Activated naive CD4-positive, alpha-beta T cell treated with anti-CD3 and anti-CD28 coated beads for 36 hours (primary cell): ENCODE measurements around the gene VPS26C. TPM values are rescaled to one million over a fixed set of nuclear protein-coding genes. Genes with fewer than 3 reads are reported as not detected.
A peak's percentile ranks its signal among the peaks of the same experiment; 100 is the strongest.

Experiments
- CTCF ChIA-PET: fragments of 350-600 bp; sonication (Branson Sonifier 250); formaldehyde crosslinking; loops from one replicate; lab custom pipeline; 2021; ENCODE audit warnings: antibody characterized with exemption; lab: Charles Lee
- DNase-seq: peaks from one replicate; pipeline ENCODE4 v3.0.0-alpha.2; 2020
- H3K27ac Mint-ChIP-seq: one replicate; pipeline ENCODE4 v1.8.0; 2021; ENCODE audit warnings: mild to moderate bottlenecking, mixed read lengths
- H3K27me3 Mint-ChIP-seq: one replicate; pipeline ENCODE4 v1.8.0; 2021; ENCODE audit warnings: low read depth, mixed read lengths
- H3K36me3 Mint-ChIP-seq: one replicate; pipeline ENCODE4 v1.8.0; 2021; ENCODE audit warnings: low read depth, mixed read lengths
- H3K4me1 Mint-ChIP-seq: one replicate; pipeline ENCODE4 v1.8.0; 2021; ENCODE audit warnings: low read depth, mixed read lengths
- H3K4me3 Mint-ChIP-seq: one replicate; pipeline ENCODE4 v1.8.0; 2021; ENCODE audit warnings: mild to moderate bottlenecking, moderate library complexity, mixed read lengths
- H3K9me3 Mint-ChIP-seq: one replicate; pipeline ENCODE4 v1.8.0; 2021; ENCODE audit warnings: mixed read lengths
- intact Hi-C: fragments of 100-400 bp; cut with micrococcal nuclease; formaldehyde crosslinking; loops from one replicate; pipeline ENCODE4 v1.15.1; 2023
- total RNA-seq, 2 experiments: library from RNA; stranded (reverse); gene quantifications; one replicate each; pipeline ENCODE4 v1.2.3, GENCODE V29; 2021

Gene VPS26C
- total RNA-seq, 2 experiments from 2014 or later: 50.1 to 51.0 TPM

GRCh38 chr21:37208056-37208721, 58.9 kb downstream of the VPS26C start:
- peaks cover 6% of the 10 kb centered on the region for H3K36me3 Mint-ChIP-seq
- intact Hi-C loops: no loop called here
- peak overlapping the region; percentile 0 for H3K27ac Mint-ChIP-seq
- peak; percentile 69 for DNase-seq
- CTCF ChIA-PET: interaction anchor here (0.6 to 1.3 kb wide), 4 partner anchors 8 to 705 kb away, joined by 3 to 5 read pairs (median 4); no protein-coding TSS in a partner anchor
- peaks cover 10% of the 10 kb centered on the region for H3K9me3 Mint-ChIP-seq
- no peaks in the 10 kb centered on the region for H3K27me3 Mint-ChIP-seq
- peak overlapping the region; percentile 36 for H3K4me3 Mint-ChIP-seq
- H3K4me1 Mint-ChIP-seq: peaks cover 17% of the 10 kb centered on the region

GRCh38 chr21:37207441-37208009, 59.6 kb downstream of the VPS26C start:
- Mint-ChIP-seq H3K27me3 (no peaks in the 10 kb centered on the region), H3K4me3 (peak overlapping the region; percentile 36), H3K9me3 (peaks cover 10% of the 10 kb centered on the region), H3K36me3 (peaks cover 12% of the 10 kb centered on the region), H3K27ac (peak overlapping the region; percentile 0), H3K4me1 (peaks cover 17% of the 10 kb centered on the region)
- peak; percentile 31 for DNase-seq
- intact Hi-C loops: no loop called here
- CTCF ChIA-PET: interaction anchor here (0.6 to 1.3 kb wide), 4 partner anchors 8 to 704 kb away, joined by 3 to 5 read pairs (median 4); no protein-coding TSS in a partner anchor

- peaks cover 19% of the 10 kb centered on the region for H3K36me3 Mint-ChIP-seq
- CTCF ChIA-PET: interaction anchor here (0.7 kb wide), 1 partner anchor 90 kb away, joined by 3 read pairs; no protein-coding TSS in a partner anchor
- H3K9me3 Mint-ChIP-seq: peaks cover 6% of the 10 kb centered on the region
- intact Hi-C loops: no loop called here
- no peak overlapping the region for H3K27ac Mint-ChIP-seq
- peaks cover 17% of the 10 kb centered on the region for H3K4me1 Mint-ChIP-seq
- no peak for DNase-seq
- no peaks in the 10 kb centered on the region for H3K27me3 Mint-ChIP-seq
- H3K4me3 Mint-ChIP-seq: no peak overlapping the region
Measured at GRCh38 chr21:37206496-37206895, 60.6 kb downstream of the VPS26C start.

- Mint-ChIP-seq H3K4me3 (no peak overlapping the region), H3K27ac (peak overlapping the region; percentile 1), H3K9me3 (peaks cover 1% of the 10 kb centered on the region), H3K36me3 (peaks cover 24% of the 10 kb centered on the region), H3K4me1 (peaks cover 17% of the 10 kb centered on the region), H3K27me3 (no peaks in the 10 kb centered on the region)
- CTCF ChIA-PET: no interaction called here
- intact Hi-C loops: no loop called here
- no peak for DNase-seq
Measured at GRCh38 chr21:37204580-37204979, 62.6 kb downstream of the VPS26C start.

- peaks cover 6% of the 10 kb centered on the region for H3K4me1 Mint-ChIP-seq
Measured at GRCh38 chr21:37202221-37203110, 64.7 kb downstream of the VPS26C start.

GRCh38 chr21:37200641-37201480, 66.3 kb downstream of the VPS26C start:
- no peak for DNase-seq
- intact Hi-C loops: no loop called here
- Mint-ChIP-seq H3K4me3 (no peak overlapping the region), H3K36me3 (peaks cover 31% of the 10 kb centered on the region), H3K27ac (no peak overlapping the region), H3K4me1 (no peaks in the 10 kb centered on the region), H3K9me3 (no peaks in the 10 kb centered on the region), H3K27me3 (no peaks in the 10 kb centered on the region)
- CTCF ChIA-PET: interaction anchor here (0.8 kb wide), 1 partner anchor 442 kb away, joined by 3 read pairs; no protein-coding TSS in a partner anchor

More at GRCh38 chr21:37202221-37203110, 64.7 kb downstream of the VPS26C start:
- no peaks in the 10 kb centered on the region for H3K9me3 Mint-ChIP-seq
- intact Hi-C loops: no loop called here
- H3K4me3 Mint-ChIP-seq: no peak overlapping the region
- H3K27ac Mint-ChIP-seq: no peak overlapping the region
- no peak for DNase-seq
- peaks cover 28% of the 10 kb centered on the region for H3K36me3 Mint-ChIP-seq
- H3K27me3 Mint-ChIP-seq: no peaks in the 10 kb centered on the region
- CTCF ChIA-PET: no interaction called here

- intact Hi-C loops: no loop called here
- no peak for DNase-seq
- Mint-ChIP-seq H3K36me3 (peaks cover 37% of the 10 kb centered on the region), H3K27ac (no peak overlapping the region), H3K4me3 (no peak overlapping the region), H3K4me1 (no peaks in the 10 kb centered on the region), H3K9me3 (no peaks in the 10 kb centered on the region), H3K27me3 (no peaks in the 10 kb centered on the region)
- CTCF ChIA-PET: interaction anchor here (1.3 kb wide), 1 partner anchor 9 kb away, joined by 3 read pairs; no protein-coding TSS in a partner anchor
Measured at GRCh38 chr21:37199057-37199924, 67.8 kb downstream of the VPS26C start.

GRCh38 chr21:37197746-37198145, 69.4 kb downstream of the VPS26C start:
- intact Hi-C loops: no loop called here
- no peak overlapping the region for H3K4me3 Mint-ChIP-seq
- CTCF ChIA-PET: interaction anchor here (0.6 to 0.7 kb wide), 2 partner anchors 67 to 772 kb away, joined by 3 to 4 read pairs; no protein-coding TSS in a partner anchor
- H3K27ac Mint-ChIP-seq: no peak overlapping the region
- H3K4me1 Mint-ChIP-seq: no peaks in the 10 kb centered on the region
- no peaks in the 10 kb centered on the region for H3K27me3 Mint-ChIP-seq
- H3K9me3 Mint-ChIP-seq: no peaks in the 10 kb centered on the region
- no peak for DNase-seq
- peaks cover 31% of the 10 kb centered on the region for H3K36me3 Mint-ChIP-seq

GRCh38 chr21:37196847-37197246, 70.3 kb downstream of the VPS26C start:
- no peak overlapping the region for H3K27ac Mint-ChIP-seq
- H3K36me3 Mint-ChIP-seq: peaks cover 29% of the 10 kb centered on the region

GRCh38 chr21:37195610-37196009, 71.5 kb downstream of the VPS26C start:
- Mint-ChIP-seq H3K4me3 (no peak overlapping the region), H3K27ac (no peak overlapping the region), H3K27me3 (no peaks in the 10 kb centered on the region), H3K9me3 (no peaks in the 10 kb centered on the region), H3K4me1 (no peaks in the 10 kb centered on the region), H3K36me3 (peaks cover 27% of the 10 kb centered on the region)
- DNase-seq: no peak
- intact Hi-C loops: no loop called here
- CTCF ChIA-PET: no interaction called here

More at GRCh38 chr21:37196847-37197246, 70.3 kb downstream of the VPS26C start:
- H3K27me3 Mint-ChIP-seq: no peaks in the 10 kb centered on the region
- no peak for DNase-seq
- H3K4me1 Mint-ChIP-seq: no peaks in the 10 kb centered on the region
- no peaks in the 10 kb centered on the region for H3K9me3 Mint-ChIP-seq
- no peak overlapping the region for H3K4me3 Mint-ChIP-seq
- CTCF ChIA-PET: interaction anchor here (0.5 kb wide), 1 partner anchor 22 kb away, joined by 3 read pairs; no protein-coding TSS in a partner anchor
- intact Hi-C loops: no loop called here

GRCh38 chr21:37195059-37195458, 72.1 kb downstream of the VPS26C start:
- H3K36me3 Mint-ChIP-seq: peaks cover 28% of the 10 kb centered on the region
- intact Hi-C loops: no loop called here
- no peak overlapping the region for H3K4me3 Mint-ChIP-seq
- H3K9me3 Mint-ChIP-seq: no peaks in the 10 kb centered on the region
- no peak for DNase-seq
- no peaks in the 10 kb centered on the region for H3K27me3 Mint-ChIP-seq
- CTCF ChIA-PET: no interaction called here
- no peaks in the 10 kb centered on the region for H3K4me1 Mint-ChIP-seq
- H3K27ac Mint-ChIP-seq: no peak overlapping the region
